WTC11 (cell line): ENCODE results near the gene SH3BP5. TPM values are rescaled to one million over a fixed set of nuclear protein-coding genes. Genes with fewer than 3 reads are reported as not detected.

Source experiments
- ATAC-seq: fragments of 200-7000 bp; cut with Tn5 transposase; 2 replicates; pipeline ENCODE4 v1.10.0; 2021; ENCODE audit warnings: mild to moderate bottlenecking, moderate library complexity
- CTCF ChIA-PET: fragments of 300-600 bp; sonication (Branson Sonifier 250); formaldehyde crosslinking; loops from one replicate; lab custom pipeline; 2021; ENCODE audit warnings: antibody characterized with exemption; lab: Charles Lee
- POLR2A ChIA-PET: fragments of 350-600 bp; sonication (Branson Sonifier 250); formaldehyde crosslinking; loops from one replicate; lab custom pipeline; 2021; ENCODE audit warnings: antibody characterized with exemption; lab: Charles Lee
- DNase-seq: peaks from one replicate; pipeline ENCODE4 v3.0.0; 2021; ENCODE audit warnings: low spot score
- H3K27ac Mint-ChIP-seq: 2 replicates; pipeline ENCODE4 v1.8.0; 2021; ENCODE audit warnings: mixed read lengths
- H3K27me3 Mint-ChIP-seq: 2 replicates; pipeline ENCODE4 v1.8.0; 2021; ENCODE audit warnings: low read depth, mild to moderate bottlenecking, moderate library complexity, mixed read lengths
- H3K36me3 Mint-ChIP-seq: 2 replicates; pipeline ENCODE4 v1.8.0; 2021; ENCODE audit warnings: mixed read lengths
- H3K4me1 Mint-ChIP-seq: 2 replicates; pipeline ENCODE4 v1.8.0; 2022; ENCODE audit warnings: mixed read lengths
- H3K4me3 Mint-ChIP-seq: 2 replicates; pipeline ENCODE4 v1.8.0; 2021; ENCODE audit warnings: mild to moderate bottlenecking, moderate library complexity, mixed read lengths
- H3K9me3 Mint-ChIP-seq: 2 replicates; pipeline ENCODE4 v1.8.0; 2021; ENCODE audit warnings: mixed read lengths
- CREB1 ChIP-seq: sonication (generic); formaldehyde crosslinking; IDR thresholded peaks from 2 replicates; pipeline ENCODE4 v1.8.0; 2023; ENCODE audit warnings: mild to moderate bottlenecking, missing genetic modification reagents
- CREM ChIP-seq: sonication (generic); formaldehyde crosslinking; IDR thresholded peaks from 2 replicates; pipeline ENCODE4 v1.8.1; 2022; ENCODE audit warnings: mild to moderate bottlenecking, missing genetic modification reagents, moderate library complexity
- FOXP1 ChIP-seq: sonication (generic); formaldehyde crosslinking; IDR thresholded peaks from 2 replicates; pipeline ENCODE4 v1.8.0; 2022; ENCODE audit warnings: missing genetic modification reagents, mild to moderate bottlenecking, moderate library complexity, borderline replicate concordance
- GABPB1 ChIP-seq: sonication (generic); formaldehyde crosslinking; IDR thresholded peaks from 2 replicates; pipeline ENCODE4 v1.8.1; 2023; ENCODE audit warnings: mild to moderate bottlenecking, missing genetic modification reagents
- MXD4 ChIP-seq: fragments of 250-450 bp; sonication (Bioruptor Pico); IDR thresholded peaks from 2 replicates; pipeline ENCODE4 v1.8.0; 2021; ENCODE audit warnings: mild to moderate bottlenecking, moderate library complexity, borderline replicate concordance
- NFATC4 ChIP-seq: fragments of 250-450 bp; sonication (Bioruptor Pico); IDR thresholded peaks from 2 replicates; pipeline ENCODE4 v1.9.0; 2021; ENCODE audit warnings: mild to moderate bottlenecking
- SP1 ChIP-seq: sonication (generic); formaldehyde crosslinking; conservative IDR thresholded peaks from 2 replicates; pipeline ENCODE4 v1.8.1; 2022; ENCODE audit warnings: missing genetic modification reagents
- ZNF317 ChIP-seq: sonication (generic); formaldehyde crosslinking; IDR thresholded peaks from 2 replicates; pipeline ENCODE4 v1.8.1; 2023; ENCODE audit warnings: low read depth, mild to moderate bottlenecking, moderate library complexity, missing genetic modification reagents, borderline replicate concordance
- ZNF416 ChIP-seq: fragments of 250-450 bp; sonication (Bioruptor Pico); IDR thresholded peaks from 2 replicates; pipeline ENCODE4 v1.9.0; 2021; ENCODE audit warnings: mild to moderate bottlenecking, inconsistent platforms
- total RNA-seq: library from RNA; stranded (reverse); gene quantifications from 3 replicates; pipeline ENCODE4 v1.2.3, GENCODE V29; 2021
- TF ChIP-seq, protein P1 (sequence below): fragments of 250-450 bp; sonication (Bioruptor Pico); IDR thresholded peaks from 2 replicates; pipeline ENCODE4 v1.9.0; 2021; ENCODE audit warnings: mild to moderate bottlenecking
- TF ChIP-seq, protein P2 (sequence below): sonication (generic); formaldehyde crosslinking; IDR thresholded peaks from 2 replicates; pipeline ENCODE4 v1.8.1; 2023; ENCODE audit warnings: mild to moderate bottlenecking, missing genetic modification reagents, moderate library complexity
- TF ChIP-seq, protein P3 (sequence below): sonication (generic); formaldehyde crosslinking; IDR thresholded peaks from 2 replicates; pipeline ENCODE4 v1.8.1; 2022; ENCODE audit warnings: mild to moderate bottlenecking, moderate library complexity, missing genetic modification reagents
- TF ChIP-seq, protein P4 (sequence below): sonication (generic); formaldehyde crosslinking; IDR thresholded peaks from 2 replicates; pipeline ENCODE4 v1.8.1; 2022; ENCODE audit warnings: low read depth, missing genetic modification reagents, borderline replicate concordance
- TF ChIP-seq, protein P5 (sequence below): sonication (generic); formaldehyde crosslinking; IDR thresholded peaks from 2 replicates; pipeline ENCODE4 v1.8.0; 2023; ENCODE audit warnings: mild to moderate bottlenecking, missing genetic modification reagents
- TF ChIP-seq, protein P6 (sequence below): sonication (generic); formaldehyde crosslinking; IDR thresholded peaks from 2 replicates; pipeline ENCODE4 v1.8.1; 2022; ENCODE audit warnings: missing genetic modification reagents, borderline replicate concordance
- TF ChIP-seq, protein P7 (sequence below): fragments of 250-450 bp; sonication (Bioruptor Pico); IDR thresholded peaks from 2 replicates; pipeline ENCODE4 v1.9.0; 2021; ENCODE audit warnings: mild to moderate bottlenecking, borderline replicate concordance
- TF ChIP-seq, protein P8 (sequence below): fragments of 250-450 bp; sonication (Bioruptor Pico); conservative IDR thresholded peaks from 2 replicates; pipeline ENCODE4 v1.9.0; 2021; ENCODE audit warnings: mild to moderate bottlenecking

Gene SH3BP5
- total RNA-seq, 1 experiment from 2014 or later, result 7.2 TPM

DNA sequence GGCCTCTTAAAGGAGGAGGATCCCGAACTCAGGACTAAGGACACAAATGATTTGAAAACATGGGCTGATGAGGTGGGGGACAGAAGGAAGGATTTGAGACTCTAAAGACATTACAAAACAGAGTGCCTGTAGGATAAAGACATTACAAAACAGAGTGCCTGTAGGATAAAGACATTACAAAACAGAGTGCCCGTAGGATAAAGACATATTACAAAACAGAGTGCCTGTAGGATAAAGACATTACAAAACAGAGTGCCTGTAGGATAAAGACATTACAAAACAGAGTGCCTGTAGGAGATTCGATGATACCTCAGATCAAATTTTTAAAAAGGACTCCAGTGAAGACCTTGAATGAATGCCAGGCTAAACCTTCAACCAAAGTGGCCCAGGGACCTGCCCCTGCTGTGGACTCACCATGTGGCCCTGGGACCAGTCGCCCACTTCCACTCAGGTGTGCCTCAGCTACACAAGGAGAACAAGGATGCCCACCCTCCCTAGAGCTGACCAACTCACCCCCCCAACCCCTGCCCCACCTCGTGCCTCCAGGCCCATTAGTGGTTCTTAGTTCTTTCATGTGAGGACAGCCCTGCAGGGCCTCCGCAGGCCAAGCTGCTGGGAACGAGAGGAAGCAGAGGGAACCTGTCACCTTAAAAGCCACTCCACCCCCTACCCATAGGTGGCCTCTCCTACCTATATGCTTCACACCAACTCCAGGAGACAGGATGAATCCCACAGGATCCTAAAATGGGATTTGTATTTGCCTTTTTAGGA lies 59.8 kb downstream of the SH3BP5 start (continued):
- TF ChIP-seq, protein P1, sequence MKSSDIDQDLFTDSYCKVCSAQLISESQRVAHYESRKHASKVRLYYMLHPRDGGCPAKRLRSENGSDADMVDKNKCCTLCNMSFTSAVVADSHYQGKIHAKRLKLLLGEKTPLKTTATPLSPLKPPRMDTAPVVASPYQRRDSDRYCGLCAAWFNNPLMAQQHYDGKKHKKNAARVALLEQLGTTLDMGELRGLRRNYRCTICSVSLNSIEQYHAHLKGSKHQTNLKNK (CRISPR knock-in tag), result no peak
- TF ChIP-seq CREM (CRISPR knock-in tag) (no peak), SP1 (CRISPR knock-in tag) (no peak), CREB1 (CRISPR knock-in tag) (no peak), GABPB1 (CRISPR knock-in tag) (no peak), ZNF317 (CRISPR knock-in tag) (no peak), ZNF416 (no peak)
- TF ChIP-seq, protein P2, sequence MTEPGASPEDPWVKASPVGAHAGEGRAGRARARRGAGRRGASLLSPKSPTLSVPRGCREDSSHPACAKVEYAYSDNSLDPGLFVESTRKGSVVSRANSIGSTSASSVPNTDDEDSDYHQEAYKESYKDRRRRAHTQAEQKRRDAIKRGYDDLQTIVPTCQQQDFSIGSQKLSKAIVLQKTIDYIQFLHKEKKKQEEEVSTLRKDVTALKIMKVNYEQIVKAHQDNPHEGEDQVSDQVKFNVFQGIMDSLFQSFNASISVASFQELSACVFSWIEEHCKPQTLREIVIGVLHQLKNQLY (CRISPR knock-in tag), result no peak
- TF ChIP-seq, protein P3, sequence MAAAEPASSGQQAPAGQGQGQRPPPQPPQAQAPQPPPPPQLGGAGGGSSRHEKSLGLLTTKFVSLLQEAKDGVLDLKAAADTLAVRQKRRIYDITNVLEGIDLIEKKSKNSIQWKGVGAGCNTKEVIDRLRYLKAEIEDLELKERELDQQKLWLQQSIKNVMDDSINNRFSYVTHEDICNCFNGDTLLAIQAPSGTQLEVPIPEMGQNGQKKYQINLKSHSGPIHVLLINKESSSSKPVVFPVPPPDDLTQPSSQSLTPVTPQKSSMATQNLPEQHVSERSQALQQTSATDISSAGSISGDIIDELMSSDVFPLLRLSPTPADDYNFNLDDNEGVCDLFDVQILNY (CRISPR knock-in tag), result no peak
- TF ChIP-seq, all 79 proteins: peak for 0

DNA sequence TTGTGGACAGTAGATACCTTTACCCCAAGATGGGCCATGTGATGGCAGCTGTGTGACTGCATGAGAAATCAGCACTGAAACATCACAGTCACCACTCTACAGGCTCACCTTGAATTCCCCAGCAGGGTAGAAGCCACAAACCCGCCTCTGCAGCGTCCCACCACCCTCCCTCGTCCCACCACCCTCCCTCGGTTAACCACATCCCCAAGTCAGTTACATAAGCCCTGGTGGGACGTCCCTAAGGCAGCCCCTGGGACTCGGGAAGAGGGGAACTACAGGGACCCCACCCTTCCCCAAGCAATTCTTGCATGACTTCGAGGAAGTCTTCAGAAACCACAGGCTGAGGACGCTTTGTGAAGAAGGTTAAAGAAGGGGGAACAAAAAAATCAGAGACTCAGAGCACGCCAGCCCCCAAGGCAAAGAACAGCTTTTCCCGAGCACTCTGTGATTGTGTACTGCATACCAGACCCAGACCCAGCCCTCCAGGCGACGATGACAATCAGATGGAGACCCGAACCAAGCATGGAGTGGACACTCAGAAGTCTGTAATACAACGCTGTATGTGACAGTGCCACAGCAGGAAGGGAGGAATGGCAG lies 60.5 kb downstream of the SH3BP5 start:
- CTCF ChIA-PET, result no interaction called here
- POLR2A ChIA-PET, result no interaction called here
- H3K36me3 Mint-ChIP-seq, result no peaks in the 10 kb centered on the region
- H3K9me3 Mint-ChIP-seq, result no peaks in the 10 kb centered on the region
- H3K27me3 Mint-ChIP-seq, result no peaks in the 10 kb centered on the region; the same call in 1 of the 2 replicates
- H3K4me1 Mint-ChIP-seq, result no peaks in the 10 kb centered on the region
- no peak overlapping the region for H3K4me3 Mint-ChIP-seq
- no peak for ATAC-seq
- H3K27ac Mint-ChIP-seq, result no peak overlapping the region
- no peak for DNase-seq
- TF ChIP-seq, protein P4, sequence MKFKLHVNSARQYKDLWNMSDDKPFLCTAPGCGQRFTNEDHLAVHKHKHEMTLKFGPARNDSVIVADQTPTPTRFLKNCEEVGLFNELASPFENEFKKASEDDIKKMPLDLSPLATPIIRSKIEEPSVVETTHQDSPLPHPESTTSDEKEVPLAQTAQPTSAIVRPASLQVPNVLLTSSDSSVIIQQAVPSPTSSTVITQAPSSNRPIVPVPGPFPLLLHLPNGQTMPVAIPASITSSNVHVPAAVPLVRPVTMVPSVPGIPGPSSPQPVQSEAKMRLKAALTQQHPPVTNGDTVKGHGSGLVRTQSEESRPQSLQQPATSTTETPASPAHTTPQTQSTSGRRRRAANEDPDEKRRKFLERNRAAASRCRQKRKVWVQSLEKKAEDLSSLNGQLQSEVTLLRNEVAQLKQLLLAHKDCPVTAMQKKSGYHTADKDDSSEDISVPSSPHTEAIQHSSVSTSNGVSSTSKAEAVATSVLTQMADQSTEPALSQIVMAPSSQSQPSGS (CRISPR knock-in tag), result no peak
- TF ChIP-seq MXD4 (CRISPR knock-in tag), result no peak
- TF ChIP-seq SP1 (CRISPR knock-in tag), result no peak
- TF ChIP-seq FOXP1 (CRISPR knock-in tag), result no peak
- TF ChIP-seq, protein P5, sequence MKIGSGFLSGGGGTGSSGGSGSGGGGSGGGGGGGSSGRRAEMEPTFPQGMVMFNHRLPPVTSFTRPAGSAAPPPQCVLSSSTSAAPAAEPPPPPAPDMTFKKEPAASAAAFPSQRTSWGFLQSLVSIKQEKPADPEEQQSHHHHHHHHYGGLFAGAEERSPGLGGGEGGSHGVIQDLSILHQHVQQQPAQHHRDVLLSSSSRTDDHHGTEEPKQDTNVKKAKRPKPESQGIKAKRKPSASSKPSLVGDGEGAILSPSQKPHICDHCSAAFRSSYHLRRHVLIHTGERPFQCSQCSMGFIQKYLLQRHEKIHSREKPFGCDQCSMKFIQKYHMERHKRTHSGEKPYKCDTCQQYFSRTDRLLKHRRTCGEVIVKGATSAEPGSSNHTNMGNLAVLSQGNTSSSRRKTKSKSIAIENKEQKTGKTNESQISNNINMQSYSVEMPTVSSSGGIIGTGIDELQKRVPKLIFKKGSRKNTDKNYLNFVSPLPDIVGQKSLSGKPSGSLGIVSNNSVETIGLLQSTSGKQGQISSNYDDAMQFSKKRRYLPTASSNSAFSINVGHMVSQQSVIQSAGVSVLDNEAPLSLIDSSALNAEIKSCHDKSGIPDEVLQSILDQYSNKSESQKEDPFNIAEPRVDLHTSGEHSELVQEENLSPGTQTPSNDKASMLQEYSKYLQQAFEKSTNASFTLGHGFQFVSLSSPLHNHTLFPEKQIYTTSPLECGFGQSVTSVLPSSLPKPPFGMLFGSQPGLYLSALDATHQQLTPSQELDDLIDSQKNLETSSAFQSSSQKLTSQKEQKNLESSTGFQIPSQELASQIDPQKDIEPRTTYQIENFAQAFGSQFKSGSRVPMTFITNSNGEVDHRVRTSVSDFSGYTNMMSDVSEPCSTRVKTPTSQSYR, result no peak
- TF ChIP-seq, protein P6, sequence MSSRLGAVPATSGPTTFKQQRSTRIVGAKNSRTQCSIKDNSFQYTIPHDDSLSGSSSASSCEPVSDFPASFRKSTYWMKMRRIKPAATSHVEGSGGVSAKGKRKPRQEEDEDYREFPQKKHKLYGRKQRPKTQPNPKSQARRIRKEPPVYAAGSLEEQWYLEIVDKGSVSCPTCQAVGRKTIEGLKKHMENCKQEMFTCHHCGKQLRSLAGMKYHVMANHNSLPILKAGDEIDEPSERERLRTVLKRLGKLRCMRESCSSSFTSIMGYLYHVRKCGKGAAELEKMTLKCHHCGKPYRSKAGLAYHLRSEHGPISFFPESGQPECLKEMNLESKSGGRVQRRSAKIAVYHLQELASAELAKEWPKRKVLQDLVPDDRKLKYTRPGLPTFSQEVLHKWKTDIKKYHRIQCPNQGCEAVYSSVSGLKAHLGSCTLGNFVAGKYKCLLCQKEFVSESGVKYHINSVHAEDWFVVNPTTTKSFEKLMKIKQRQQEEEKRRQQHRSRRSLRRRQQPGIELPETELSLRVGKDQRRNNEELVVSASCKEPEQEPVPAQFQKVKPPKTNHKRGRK (CRISPR knock-in tag), result no peak
- TF ChIP-seq, protein P7, sequence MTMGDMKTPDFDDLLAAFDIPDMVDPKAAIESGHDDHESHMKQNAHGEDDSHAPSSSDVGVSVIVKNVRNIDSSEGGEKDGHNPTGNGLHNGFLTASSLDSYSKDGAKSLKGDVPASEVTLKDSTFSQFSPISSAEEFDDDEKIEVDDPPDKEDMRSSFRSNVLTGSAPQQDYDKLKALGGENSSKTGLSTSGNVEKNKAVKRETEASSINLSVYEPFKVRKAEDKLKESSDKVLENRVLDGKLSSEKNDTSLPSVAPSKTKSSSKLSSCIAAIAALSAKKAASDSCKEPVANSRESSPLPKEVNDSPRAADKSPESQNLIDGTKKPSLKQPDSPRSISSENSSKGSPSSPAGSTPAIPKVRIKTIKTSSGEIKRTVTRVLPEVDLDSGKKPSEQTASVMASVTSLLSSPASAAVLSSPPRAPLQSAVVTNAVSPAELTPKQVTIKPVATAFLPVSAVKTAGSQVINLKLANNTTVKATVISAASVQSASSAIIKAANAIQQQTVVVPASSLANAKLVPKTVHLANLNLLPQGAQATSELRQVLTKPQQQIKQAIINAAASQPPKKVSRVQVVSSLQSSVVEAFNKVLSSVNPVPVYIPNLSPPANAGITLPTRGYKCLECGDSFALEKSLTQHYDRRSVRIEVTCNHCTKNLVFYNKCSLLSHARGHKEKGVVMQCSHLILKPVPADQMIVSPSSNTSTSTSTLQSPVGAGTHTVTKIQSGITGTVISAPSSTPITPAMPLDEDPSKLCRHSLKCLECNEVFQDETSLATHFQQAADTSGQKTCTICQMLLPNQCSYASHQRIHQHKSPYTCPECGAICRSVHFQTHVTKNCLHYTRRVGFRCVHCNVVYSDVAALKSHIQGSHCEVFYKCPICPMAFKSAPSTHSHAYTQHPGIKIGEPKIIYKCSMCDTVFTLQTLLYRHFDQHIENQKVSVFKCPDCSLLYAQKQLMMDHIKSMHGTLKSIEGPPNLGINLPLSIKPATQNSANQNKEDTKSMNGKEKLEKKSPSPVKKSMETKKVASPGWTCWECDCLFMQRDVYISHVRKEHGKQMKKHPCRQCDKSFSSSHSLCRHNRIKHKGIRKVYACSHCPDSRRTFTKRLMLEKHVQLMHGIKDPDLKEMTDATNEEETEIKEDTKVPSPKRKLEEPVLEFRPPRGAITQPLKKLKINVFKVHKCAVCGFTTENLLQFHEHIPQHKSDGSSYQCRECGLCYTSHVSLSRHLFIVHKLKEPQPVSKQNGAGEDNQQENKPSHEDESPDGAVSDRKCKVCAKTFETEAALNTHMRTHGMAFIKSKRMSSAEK, result no peak
- no peak for TF ChIP-seq CREB1 (CRISPR knock-in tag)
- no peak for TF ChIP-seq NFATC4 (CRISPR knock-in tag)
- no peak for TF ChIP-seq CREM (CRISPR knock-in tag)
- TF ChIP-seq, protein P8, sequence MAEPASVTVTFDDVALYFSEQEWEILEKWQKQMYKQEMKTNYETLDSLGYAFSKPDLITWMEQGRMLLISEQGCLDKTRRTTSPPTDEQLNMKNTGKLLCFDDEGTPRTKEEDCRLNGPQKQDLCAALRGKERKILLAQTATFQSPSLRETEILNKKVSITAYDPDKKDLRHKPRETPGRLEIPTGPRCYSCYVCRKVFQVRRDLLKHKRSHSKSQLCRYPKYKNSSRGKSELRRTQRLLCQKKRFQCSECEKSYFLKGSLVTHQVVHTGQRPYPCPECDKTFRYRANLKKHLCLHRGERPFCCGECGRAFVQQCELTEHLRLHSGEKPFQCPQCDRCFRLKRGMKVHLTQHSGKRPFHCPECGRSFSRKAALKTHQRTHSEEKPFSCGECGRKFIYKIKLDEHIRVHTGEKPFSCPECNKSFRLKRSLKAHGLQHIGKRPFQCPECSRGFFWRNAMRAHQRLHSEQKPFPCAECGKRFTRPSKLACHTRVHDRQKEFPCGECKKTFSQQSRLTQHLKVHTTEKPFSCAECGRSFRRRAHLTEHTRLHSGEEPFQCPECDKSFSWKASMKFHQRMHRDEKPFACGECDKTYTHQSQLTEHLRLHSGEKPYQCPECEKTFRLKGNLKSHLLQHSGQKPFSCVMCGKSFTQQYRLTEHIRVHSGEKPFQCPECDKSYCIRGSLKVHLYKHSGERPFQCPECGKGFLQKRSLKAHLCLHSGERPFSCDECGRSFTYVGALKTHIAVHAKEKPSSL, result no peak
- TF ChIP-seq, protein P2 (CRISPR knock-in tag), result no peak
